ENCODE data around the gene BTBD9.

The BTBD9 gene

GRCh38 chr6:38320843-38321242, 318.9 kb downstream of the BTBD9 start:
- DNase-seq: no peak

- DNase-seq: no peak
These were observed 319.4 kb downstream of the BTBD9 start for GRCh38 chr6:38320358-38320757.

GRCh38 chr6:38319256-38320212, 320.2 kb downstream of the BTBD9 start:
- DNase-seq: no peak

GRCh38 chr6:38316099-38316868, 323.4 kb downstream of the BTBD9 start:
- DNase-seq: no peak

DNA sequence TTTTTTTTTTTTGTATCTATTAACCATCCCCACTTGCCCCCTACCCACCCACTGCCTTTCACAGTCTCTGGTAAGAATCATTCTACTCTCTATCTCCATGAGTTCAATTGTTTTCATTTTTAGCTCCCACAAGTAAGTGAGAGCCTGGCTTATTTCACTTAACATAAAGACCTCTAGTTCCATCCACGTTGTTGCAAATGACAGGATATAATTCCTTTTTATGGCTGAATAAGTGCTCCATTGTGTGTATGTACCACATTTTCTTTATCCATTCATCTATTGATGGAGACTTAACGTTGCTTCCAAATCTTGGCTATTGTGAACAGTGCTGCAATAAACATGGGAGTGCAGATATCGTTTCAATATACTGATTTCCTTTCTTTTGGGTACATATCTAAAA, 328.5 kb downstream of the BTBD9 start:
- DNase-seq: no peak

- no peak for DNase-seq
These were observed 329.7 kb downstream of the BTBD9 start for GRCh38 chr6:38310061-38310460.

GRCh38 chr6:38307740-38308139, 332.0 kb downstream of the BTBD9 start:
- DNase-seq: no peak

DNA sequence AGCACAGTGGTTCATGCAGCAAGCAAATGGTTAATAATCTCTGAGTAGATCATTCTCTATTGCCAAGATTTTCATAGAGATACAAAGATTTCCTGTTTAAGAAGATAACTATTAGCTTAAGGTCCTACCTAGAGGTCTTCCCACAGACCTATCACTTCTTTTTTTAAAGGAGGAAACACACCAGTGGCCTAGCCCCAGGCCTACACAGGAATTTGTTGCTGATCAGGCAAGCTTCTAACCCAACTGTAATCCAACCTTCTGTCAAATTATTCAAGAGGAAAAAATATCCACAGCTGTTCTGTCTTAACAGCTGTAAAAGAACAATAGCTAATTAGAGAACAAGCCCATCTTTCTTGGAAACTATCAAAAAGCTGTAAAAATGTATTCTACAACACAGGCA, 332.8 kb downstream of the BTBD9 start:
- no peak for DNase-seq

DNA sequence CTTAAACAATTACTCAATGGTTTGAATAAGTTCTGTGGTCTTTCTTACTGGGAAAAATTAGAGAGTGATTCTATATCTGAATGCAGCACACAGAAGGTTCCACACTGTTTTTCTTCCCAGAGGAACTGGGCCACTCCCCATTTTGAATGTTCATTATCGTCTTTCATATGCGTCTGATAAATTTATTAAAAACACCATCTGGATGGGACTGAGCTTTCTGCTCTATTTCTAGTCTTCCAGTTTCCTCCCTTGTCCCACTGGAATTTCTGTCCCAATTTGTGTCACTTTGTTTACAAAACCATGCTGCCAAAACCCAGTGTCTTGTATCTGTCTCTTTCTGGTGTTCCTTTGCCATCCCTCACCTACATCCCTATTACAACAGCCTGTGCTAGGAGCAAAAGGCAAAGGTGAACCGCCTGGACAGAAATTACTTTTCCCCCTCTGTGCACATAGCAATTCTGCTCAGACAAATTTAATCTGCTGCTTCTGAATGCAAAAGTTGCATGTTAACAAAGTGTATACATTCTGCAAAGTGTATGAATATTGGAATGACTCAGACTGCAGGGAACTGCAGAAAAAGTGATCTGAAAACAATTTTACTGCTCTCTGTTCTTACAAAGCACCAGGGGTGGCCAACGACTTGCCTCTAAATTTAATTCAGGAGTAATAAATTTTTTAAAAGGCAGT, 333.6 kb downstream of the BTBD9 start:
- DNase-seq: no peak

DNA sequence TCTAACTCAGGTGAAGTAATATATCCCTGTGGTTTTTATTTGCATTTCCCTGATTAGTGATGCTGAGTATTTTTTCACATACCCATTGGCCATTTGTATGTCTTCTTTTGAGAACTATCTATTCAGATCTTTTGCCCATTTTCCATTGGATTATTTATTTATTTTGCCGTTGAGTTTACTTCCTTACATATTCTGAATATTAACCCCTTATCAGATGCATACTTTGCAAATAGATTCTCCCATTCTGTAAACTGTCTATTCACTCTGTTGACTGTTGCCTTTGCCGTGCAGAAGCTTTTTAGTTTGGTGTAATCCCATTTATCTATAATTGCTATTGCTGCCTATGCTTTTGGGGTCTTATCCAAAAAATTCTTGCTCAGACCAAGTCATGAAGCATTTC, 336.9 kb downstream of the BTBD9 start:
- no peak for DNase-seq

- no peak for DNase-seq
These were observed 337.6 kb downstream of the BTBD9 start for GRCh38 chr6:38302081-38302480.

DNA sequence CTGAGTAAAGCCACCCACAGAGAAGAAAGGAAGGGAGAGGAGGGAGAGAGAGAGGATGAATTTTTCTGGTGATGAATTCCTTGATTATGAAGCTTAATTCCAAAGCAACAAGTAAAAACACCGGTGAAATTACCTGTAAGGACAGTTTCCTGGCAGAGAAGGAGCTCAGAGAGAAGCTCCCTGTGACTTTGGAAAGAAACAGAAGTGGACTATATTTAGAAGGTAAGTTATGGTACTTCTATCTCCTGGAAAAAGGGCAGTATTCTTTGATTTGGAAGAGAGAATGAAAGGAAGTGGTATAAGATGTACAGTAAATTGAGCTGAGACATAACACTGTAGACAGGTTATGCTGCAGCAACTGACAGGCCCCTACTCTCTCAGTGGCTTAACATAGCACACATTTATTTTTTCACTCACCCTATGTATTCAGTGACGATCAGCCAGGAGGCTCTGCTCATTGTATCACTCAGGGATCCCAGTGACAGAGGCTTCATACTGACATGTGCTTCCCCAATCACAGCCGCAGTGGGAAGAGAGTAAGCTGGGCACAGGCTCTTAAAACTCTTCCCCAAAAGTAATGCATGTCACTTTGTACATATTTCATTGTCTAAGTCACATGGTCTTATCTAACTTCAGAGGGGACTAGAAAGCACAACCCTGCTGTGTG, 349.5 kb downstream of the BTBD9 start:
- no peak for DNase-seq

- no peak for DNase-seq
These were observed 352.2 kb downstream of the BTBD9 start for GRCh38 chr6:38287487-38287886.

GRCh38 chr6:38284802-38285394, 354.8 kb downstream of the BTBD9 start:
- DNase-seq: no peak

DNA sequence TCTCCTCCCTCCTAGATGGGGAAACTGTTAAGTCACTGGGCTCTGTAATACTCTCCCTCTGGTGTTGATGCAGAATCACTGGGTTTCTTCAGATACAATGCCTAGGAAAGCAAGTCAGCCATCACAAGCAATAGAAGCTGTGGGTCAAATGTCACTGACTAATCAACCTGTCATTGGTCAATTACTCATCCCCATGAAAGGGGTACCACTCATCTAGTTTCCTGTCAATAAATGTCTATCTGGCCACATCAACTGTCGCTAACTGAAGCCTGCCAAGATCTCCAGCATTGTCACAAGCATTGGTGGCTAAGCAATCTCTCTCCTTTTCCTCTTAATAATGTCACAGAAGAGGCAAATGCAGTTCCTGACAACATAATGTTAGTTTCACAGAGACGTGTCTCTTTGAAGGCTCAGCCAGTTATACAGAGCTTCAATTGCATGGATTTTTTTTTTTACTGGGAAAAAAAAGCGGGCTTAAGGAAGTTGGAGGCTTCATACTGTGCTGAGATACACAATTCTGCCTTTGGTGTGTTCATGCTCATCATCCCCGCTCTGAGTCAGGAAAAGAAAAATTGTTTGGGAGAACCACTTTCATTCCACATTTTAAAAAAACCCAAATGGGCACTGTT, 355.9 kb downstream of the BTBD9 start:
- DNase-seq: no peak

GRCh38 chr6:38282911-38283310, 356.8 kb downstream of the BTBD9 start:
- DNase-seq: no peak

- DNase-seq: no peak
These were observed 358.6 kb downstream of the BTBD9 start for GRCh38 chr6:38281126-38281525.

- DNase-seq: no peak
These were observed 359.7 kb downstream of the BTBD9 start for GRCh38 chr6:38279963-38280588.

- no peak for DNase-seq
These were observed 360.3 kb downstream of the BTBD9 start for GRCh38 chr6:38279423-38279822.

DNA sequence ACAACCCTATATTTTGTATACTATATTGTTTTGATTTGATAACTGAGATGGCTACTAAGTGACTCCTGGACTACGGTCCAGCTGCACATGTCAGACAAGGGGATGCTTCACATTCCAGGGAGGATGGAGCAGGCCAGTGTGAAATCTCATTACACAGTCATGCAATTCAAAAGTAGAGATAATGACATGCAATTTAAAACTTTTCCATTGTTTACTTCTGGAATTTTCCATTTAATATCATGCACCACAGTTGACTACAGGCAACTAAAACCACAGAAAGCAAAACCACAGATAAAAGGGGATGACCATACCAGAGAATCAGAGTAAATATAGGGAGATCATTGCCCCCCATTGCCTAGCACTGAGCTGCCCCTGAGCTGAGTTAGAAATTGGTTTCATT, 366.4 kb downstream of the BTBD9 start:
- no peak for DNase-seq

DNA sequence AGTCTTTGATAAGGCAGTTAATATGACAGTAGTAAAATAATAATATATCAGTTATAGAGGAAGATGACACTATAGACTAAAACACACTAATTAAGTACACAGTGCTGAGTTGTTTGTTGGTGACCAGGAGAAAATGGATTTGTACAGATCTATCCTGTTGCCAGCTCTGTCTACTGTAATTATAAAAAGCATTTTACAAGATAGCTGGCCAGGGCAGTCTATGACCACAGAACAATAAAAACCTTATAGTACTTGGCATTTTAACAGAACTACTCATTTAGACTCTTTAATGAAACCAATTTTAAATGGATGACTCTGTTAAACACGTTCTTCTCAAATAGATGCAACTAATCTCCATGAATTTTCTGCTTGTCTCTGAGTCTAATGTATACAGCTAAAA, 367.5 kb downstream of the BTBD9 start:
- no peak for DNase-seq

DNA sequence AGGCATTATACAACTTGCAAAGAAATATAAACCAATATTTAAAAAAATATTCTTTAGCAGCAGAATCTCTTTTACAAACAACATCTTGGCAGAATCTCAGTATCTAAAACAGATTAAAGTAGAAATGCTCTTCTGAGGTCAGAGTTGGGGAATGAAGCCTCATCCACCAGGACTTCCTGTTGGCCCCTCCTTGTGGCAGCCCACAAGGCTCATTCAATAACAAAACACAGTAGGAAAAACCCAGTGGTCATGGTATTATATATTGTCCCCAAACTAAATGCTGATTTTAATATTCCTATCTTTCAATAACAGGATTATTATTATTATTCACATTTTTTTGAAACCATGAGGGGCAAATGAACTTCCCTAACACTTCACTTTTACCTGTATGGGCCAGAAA, 368.6 kb downstream of the BTBD9 start:
- no peak for DNase-seq
